ENCODE results near the gene PCDHGA7.
A peak's percentile ranks its signal among the peaks of the same experiment; 100 is the strongest.
"Not testable (repeated sequence)": the region's sequence is repeated elsewhere in the genome, so short reads cannot be mapped to it uniquely, and the experiment has no call there.

Gene PCDHGA7

DNA sequence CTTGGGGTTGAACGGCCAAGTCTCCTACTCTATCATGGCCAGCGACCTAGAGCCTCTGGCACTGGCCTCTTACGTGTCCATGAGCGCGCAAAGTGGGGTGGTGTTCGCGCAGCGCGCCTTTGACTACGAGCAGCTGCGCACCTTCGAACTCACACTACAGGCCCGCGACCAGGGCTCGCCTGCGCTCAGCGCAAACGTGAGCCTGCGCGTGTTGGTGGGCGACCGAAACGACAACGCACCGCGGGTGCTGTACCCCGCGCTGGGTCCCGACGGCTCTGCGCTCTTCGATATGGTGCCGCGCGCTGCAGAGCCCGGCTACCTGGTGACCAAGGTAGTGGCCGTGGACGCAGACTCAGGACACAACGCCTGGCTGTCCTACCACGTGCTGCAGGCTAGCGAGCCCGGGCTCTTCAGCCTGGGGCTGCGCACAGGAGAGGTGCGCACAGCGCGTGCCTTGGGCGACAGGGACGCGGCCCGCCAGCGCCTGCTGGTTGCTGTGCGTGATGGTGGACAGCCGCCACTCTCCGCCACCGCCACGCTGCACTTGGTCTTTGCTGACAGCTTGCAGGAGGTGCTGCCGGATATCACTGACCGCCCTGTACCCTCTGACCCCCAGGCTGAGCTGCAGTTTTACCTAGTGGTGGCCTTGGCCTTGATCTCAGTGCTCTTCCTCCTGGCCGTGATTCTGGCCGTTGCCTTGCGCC is 17.2 kb downstream of the PCDHGA7 start:
- ATAC-seq (ENCODE audit: low read depth): no peak
- Mint-ChIP-seq H3K27me3 (peaks cover 20% of the 10 kb centered on the region), H3K4me1 (no peaks in the 10 kb centered on the region), H3K4me3 (no peak overlapping the region), H3K9me3 (peaks cover 7% of the 10 kb centered on the region), H3K27ac (no peak overlapping the region), H3K36me3 (peaks cover 4% of the 10 kb centered on the region)
- no peak for DNase-seq (ENCODE audit: low spot score in 2 of 2)

DNA sequence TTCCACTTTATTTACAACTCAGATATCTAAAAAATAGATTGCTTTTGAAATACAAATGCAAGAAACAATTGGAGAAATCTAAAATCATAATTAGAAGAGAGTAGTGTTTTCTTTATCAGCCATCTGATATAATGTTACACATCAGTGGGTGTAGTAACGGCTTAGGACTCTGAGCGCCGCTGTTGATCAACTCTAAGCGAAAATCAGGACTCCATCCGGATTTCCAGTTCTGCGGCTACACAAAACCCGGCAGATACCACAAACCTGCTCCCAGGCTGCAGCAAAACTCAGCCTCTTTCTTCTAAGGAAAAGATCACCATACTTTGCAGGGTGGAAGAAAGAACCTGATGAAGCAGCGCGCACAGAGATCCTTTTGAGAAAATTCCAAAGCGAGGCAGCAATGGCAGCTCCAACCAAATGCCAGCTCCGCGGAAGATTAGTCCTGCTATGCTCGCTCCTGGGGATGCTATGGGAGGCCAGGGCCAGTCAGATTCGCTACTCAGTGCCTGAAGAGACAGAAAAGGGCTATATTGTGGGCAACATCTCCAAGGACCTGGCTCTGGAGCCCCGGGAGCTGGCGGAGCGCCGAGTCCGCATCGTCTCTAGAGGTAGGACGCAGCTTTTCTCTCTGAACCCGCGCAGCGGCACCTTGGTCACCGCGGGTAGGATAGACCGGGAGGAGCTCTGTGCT is 20.2 kb downstream of the PCDHGA7 start, which contains the start of gene PCDHGA9:
Gene PCDHGA9, plus strand, starts transcription at position 226 of the 691 bp plus-strand sequence. Its CDS starts 175 bp downstream, at position 401.
- peak within 1 kb of the TSS; percentile 67 for H3K4me3 Mint-ChIP-seq
- no peak within 1 kb of the TSS for H3K27ac Mint-ChIP-seq
- H3K36me3 Mint-ChIP-seq: peaks cover 7% of the 10 kb centered on the region
- peaks cover 13% of the 10 kb centered on the region for H3K9me3 Mint-ChIP-seq
- no peaks in the 10 kb centered on the region for H3K4me1 Mint-ChIP-seq
- H3K27me3 Mint-ChIP-seq: peaks cover 21% of the 10 kb centered on the region
- DNase-seq (ENCODE audit: low spot score in 2 of 2) (no peak), ATAC-seq (ENCODE audit: low read depth) (no peak)

DNA sequence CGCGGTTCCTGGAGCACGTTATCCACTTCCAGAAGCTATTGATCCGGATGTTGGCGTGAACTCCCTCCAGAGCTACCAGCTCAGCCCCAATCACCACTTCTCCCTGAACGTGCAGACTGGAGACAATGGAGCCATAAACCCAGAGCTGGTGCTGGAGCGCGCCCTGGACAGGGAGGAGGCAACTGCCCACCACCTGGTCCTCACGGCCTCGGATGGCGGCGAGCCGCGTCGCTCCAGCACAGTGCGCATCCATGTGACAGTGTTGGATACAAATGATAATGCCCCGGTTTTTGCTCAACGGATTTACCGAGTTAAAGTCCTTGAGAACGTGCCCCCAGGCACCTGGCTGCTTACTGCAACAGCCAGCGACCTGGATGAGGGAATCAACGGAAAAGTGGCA is 20.8 kb downstream of the PCDHGA7 start:
- Mint-ChIP-seq H3K4me3 (no peak overlapping the region), H3K9me3 (peaks cover 15% of the 10 kb centered on the region)
- DNase-seq (ENCODE audit: low spot score in 2 of 2): no peak

DNA sequence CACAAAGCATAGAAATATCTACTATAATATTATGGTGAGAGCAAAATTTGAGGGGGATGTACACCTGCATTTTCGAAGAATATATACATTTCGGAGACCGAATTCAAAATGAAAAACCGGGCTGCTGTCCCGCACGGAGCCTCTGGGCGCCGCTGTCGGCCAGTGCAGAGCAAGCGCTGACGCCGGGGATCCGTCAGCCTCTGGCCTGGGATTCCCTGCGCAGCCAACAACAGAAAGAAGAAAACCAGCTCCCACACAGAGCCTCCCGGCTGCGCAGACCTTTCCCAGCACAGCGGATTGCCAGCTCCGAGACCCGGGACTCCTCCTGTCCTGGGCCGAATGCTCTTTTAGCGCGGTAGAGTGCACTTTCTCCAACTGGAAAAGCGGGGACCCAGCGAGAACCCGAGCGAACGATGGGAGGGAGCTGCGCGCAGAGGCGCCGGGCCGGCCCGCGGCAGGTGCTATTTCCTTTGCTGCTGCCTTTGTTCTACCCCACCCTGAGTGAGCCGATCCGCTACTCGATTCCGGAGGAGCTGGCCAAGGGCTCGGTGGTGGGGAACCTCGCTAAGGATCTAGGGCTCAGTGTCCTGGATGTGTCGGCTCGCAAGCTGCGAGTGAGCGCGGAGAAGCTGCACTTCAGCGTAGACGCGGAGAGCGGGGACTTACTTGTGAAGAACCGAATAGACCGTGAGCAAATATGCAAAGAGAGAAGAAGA is 25.4 kb downstream of the PCDHGA7 start, which contains the start of gene PCDHGB6:
Gene PCDHGB6, plus strand, starts transcription at position 232 of the 716 bp plus-strand sequence. Its CDS starts 182 bp downstream, at position 414.
- peak within 1 kb of the TSS; percentile 72 for H3K4me3 Mint-ChIP-seq
- DNase-seq (ENCODE audit: low spot score in 2 of 2); H3K4me1 Mint-ChIP-seq: not testable (repeated sequence)
- H3K27me3 Mint-ChIP-seq: peaks cover 25% of the 10 kb centered on the region
- H3K36me3 Mint-ChIP-seq: peaks cover 12% of the 10 kb centered on the region
- peaks cover 17% of the 10 kb centered on the region for H3K9me3 Mint-ChIP-seq
- H3K27ac Mint-ChIP-seq: peak within 1 kb of the TSS; percentile 53
- peak; percentile 60 for ATAC-seq (ENCODE audit: low read depth)

More for the DNA sequence above, 20.8 kb downstream of the PCDHGA7 start:
- ATAC-seq (ENCODE audit: low read depth): no peak
- H3K27ac Mint-ChIP-seq: no peak overlapping the region
- peaks cover 23% of the 10 kb centered on the region for H3K27me3 Mint-ChIP-seq
- peaks cover 9% of the 10 kb centered on the region for H3K36me3 Mint-ChIP-seq
- H3K4me1 Mint-ChIP-seq: peaks cover 2% of the 10 kb centered on the region

DNA sequence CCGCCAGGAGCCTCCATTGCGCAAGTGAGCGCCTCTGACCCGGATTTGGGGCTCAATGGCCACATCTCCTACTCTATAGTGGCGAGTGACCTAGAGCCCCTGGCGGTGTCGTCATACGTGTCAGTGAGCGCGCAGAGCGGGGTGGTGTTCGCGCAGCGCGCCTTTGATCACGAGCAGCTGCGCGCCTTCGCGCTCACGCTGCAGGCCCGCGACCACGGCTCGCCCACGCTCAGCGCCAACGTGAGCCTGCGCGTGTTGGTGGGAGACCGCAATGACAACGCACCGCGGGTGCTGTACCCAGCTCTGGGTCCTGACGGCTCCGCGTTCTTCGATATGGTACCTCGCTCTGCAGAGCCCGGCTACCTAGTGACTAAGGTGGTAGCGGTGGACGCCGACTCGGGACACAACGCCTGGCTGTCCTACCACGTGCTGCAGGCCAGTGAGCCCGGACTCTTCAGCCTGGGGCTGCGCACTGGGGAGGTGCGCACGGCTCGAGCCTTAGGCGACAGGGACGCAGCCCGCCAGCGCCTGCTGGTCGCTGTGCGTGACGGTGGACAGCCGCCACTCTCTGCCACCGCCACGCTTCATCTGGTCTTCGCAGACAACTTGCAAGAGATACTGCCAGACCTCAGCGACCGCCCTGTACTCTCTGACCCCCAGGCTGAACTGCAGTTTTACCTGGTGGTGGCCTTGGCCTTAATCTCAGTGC is 27.2 kb downstream of the PCDHGA7 start:
- H3K4me3 Mint-ChIP-seq: no peak overlapping the region
- peaks cover 12% of the 10 kb centered on the region for H3K36me3 Mint-ChIP-seq
- peaks cover 28% of the 10 kb centered on the region for H3K27me3 Mint-ChIP-seq
- peaks cover 8% of the 10 kb centered on the region for H3K4me1 Mint-ChIP-seq
- peaks cover 15% of the 10 kb centered on the region for H3K9me3 Mint-ChIP-seq
- no peak for DNase-seq (ENCODE audit: low spot score in 2 of 2)
- peak overlapping the region; percentile 77 for H3K27ac Mint-ChIP-seq
- no peak for ATAC-seq (ENCODE audit: low read depth)

DNA sequence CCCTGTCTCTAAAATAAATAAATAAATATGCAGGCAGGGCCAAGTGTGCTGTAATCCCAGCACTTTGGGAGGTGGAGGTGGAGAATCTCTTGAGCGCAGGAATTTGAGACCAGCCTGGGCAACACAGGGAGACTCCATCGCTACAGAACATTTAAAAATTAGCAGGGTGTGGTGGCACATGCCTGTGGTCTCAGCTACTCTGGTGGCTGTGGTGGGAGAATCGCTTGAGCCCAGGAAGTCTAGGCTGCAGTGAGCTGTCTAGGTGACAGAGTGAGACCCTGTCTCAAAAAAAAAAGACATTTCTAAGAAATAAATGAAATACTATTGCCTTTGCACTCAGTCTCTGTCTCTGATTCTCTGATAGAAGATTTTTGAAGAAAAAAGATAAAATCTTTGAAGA is 29.0 kb downstream of the PCDHGA7 start:
- Mint-ChIP-seq H3K27me3 (peaks cover 25% of the 10 kb centered on the region), H3K4me3 (no peak overlapping the region), H3K4me1 (peaks cover 8% of the 10 kb centered on the region), H3K9me3 (peaks cover 9% of the 10 kb centered on the region), H3K36me3 (peaks cover 9% of the 10 kb centered on the region), H3K27ac (no peak overlapping the region)
- no peak for ATAC-seq (ENCODE audit: low read depth)
- DNase-seq (ENCODE audit: low spot score in 2 of 2): no peak

DNA sequence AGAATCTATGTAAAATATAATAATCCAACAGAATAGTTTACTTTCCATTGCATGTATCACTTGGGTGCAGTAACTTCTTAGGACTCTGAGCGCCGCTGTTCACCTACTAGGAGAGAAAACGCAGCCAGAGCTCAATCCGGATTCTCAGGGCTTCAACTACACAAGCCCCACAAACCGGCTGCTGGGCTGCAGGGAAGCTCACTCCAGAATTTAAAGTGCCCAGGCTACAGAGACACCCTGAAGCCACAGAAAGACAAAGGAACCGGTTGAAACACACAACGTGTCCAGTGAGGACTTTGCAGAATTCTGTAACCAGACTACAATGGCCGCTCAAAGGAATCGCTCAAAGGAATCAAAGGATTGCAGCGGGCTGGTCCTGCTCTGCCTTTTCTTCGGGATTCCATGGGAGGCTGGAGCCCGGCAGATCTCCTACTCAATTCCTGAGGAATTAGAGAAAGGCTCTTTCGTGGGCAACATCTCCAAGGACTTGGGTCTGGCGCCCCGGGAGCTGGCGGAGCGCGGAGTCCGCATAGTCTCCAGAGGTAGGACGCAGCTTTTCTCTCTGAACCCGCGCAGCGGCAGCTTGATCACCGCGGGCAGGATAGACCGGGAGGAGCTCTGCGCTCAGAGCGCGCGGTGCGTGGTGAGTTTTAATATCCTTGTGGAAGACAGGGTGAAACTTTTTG is 30.5 kb downstream of the PCDHGA7 start, which contains the start of gene PCDHGA10:
Gene PCDHGA10, plus strand, starts transcription at position 134 of the 686 bp plus-strand sequence. Its CDS starts 189 bp downstream, at position 323.
- Mint-ChIP-seq H3K4me1 (peaks cover 10% of the 10 kb centered on the region), H3K27me3 (peaks cover 27% of the 10 kb centered on the region)
- peak; percentile 75 for ATAC-seq (ENCODE audit: low read depth)

DNA sequence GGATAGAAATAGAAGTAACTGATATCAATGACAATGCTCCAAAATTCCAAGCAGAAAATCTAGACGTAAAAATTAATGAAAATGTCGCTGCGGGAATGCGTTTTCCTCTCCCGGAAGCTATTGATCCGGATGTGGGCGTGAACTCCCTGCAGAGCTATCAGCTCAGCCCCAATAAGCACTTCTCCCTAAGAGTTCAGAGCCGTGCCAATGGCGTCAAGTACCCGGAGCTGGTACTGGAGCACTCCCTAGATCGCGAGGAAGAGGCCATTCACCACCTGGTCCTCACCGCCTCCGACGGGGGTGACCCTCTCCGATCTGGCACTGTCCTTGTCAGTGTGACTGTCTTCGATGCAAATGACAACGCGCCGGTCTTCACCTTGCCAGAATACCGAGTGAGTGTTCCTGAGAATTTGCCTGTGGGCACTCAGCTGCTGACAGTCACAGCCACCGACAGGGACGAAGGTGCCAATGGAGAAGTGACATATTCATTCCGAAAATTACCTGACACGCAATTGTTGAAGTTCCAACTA is 31.1 kb downstream of the PCDHGA7 start:
- H3K4me3 Mint-ChIP-seq: peak overlapping the region; percentile 86
- no peak for ATAC-seq (ENCODE audit: low read depth)
- H3K4me1 Mint-ChIP-seq: peaks cover 8% of the 10 kb centered on the region
- peaks cover 9% of the 10 kb centered on the region for H3K36me3 Mint-ChIP-seq
- no peak for DNase-seq (ENCODE audit: low spot score in 2 of 2)
- no peak overlapping the region for H3K27ac Mint-ChIP-seq
- peaks cover 29% of the 10 kb centered on the region for H3K27me3 Mint-ChIP-seq
- H3K9me3 Mint-ChIP-seq: peaks cover 12% of the 10 kb centered on the region

More for the DNA sequence above, 30.5 kb downstream of the PCDHGA7 start, which contains the start of gene PCDHGA10:
- DNase-seq (ENCODE audit: low spot score in 2 of 2): no peak
- Mint-ChIP-seq H3K9me3 (peaks cover 11% of the 10 kb centered on the region), H3K36me3 (peaks cover 11% of the 10 kb centered on the region), H3K27ac (peak within 1 kb of the TSS; percentile 70), H3K4me3 (peak within 1 kb of the TSS; percentile 86)

DNA sequence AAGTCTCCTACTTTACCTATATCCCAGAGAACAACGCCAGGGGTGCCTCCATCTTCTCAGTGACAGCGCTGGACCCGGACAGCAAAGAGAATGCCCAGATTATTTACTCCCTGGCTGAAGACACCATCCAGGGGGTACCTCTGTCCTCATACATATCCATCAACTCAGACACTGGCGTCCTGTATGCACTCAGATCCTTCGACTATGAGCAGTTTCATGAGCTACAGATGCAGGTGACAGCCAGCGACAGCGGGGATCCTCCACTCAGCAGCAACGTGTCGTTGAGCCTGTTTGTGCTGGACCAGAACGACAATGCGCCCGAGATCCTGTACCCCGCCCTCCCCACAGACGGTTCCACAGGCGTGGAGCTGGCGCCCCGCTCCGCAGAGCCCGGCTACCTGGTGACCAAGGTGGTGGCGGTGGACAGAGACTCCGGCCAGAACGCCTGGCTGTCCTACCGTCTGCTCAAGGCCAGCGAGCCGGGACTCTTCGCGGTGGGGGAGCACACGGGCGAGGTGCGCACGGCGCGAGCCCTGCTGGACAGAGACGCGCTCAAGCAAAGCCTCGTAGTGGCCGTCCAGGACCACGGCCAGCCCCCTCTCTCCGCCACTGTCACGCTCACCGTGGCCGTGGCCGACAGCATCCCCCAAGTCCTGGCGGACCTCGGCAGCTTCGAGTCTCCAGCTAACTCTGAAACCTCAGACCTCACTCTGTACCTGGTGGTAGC is 32.2 kb downstream of the PCDHGA7 start:
- H3K36me3 Mint-ChIP-seq; ATAC-seq (ENCODE audit: low read depth); H3K4me3 Mint-ChIP-seq; H3K4me1 Mint-ChIP-seq; DNase-seq (ENCODE audit: low spot score in 2 of 2): not testable (repeated sequence)
- Mint-ChIP-seq H3K27me3 (peaks cover 26% of the 10 kb centered on the region), H3K27ac (peak overlapping the region; percentile 16), H3K9me3 (peaks cover 12% of the 10 kb centered on the region)

DNA sequence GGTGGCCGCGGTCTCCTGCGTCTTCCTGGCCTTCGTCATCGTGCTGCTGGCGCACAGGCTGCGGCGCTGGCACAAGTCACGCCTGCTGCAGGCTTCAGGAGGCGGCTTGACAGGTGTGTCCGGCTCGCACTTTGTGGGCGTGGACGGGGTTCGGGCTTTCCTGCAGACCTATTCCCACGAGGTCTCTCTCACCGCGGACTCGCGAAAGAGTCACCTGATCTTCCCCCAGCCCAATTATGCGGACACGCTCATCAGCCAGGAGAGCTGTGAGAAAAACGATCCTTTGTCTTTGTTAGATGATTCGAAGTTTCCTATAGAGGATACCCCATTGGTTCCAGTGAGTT is 32.7 kb downstream of the PCDHGA7 start:
- ATAC-seq (ENCODE audit: low read depth): peak; percentile 19

DNA sequence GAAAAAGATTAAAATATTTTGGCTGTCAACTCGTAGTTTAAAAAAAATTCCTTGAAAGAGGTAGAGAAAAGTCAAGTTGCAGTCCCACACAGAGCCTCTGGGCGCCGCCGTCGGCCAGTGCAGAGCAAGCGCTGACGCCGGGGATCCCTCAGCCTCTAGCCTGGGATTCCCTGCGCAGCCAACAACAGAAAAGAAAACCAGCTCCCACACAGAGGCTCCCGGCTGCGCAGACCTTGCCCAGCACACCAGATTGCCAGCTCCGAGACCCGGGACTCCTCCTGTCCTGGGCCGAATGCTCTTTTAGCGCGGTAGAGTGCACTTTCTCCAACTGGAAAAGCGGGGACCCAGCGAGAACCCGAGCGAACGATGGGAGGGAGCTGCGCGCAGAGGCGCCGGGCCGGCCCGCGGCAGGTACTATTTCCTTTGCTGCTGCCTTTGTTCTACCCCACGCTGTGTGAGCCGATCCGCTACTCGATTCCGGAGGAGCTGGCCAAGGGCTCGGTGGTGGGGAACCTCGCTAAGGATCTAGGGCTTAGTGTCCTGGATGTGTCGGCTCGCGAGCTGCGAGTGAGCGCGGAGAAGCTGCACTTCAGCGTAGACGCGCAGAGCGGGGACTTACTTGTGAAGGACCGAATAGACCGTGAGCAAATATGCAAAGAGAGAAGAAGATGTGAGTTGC is 35.1 kb downstream of the PCDHGA7 start, which contains the start of gene PCDHGB7:
Gene PCDHGB7, plus strand, starts transcription at position 184 of the 679 bp plus-strand sequence. Its CDS starts 183 bp downstream, at position 367.
- peaks cover 11% of the 10 kb centered on the region for H3K4me1 Mint-ChIP-seq
- peak; percentile 55 for ATAC-seq (ENCODE audit: low read depth)
- peak within 1 kb of the TSS; percentile 74 for H3K4me3 Mint-ChIP-seq
- not testable (repeated sequence) for DNase-seq (ENCODE audit: low spot score in 2 of 2); H3K36me3 Mint-ChIP-seq
- peak within 1 kb of the TSS; percentile 45 for H3K27ac Mint-ChIP-seq
- H3K9me3 Mint-ChIP-seq: peaks cover 12% of the 10 kb centered on the region
- peaks cover 21% of the 10 kb centered on the region for H3K27me3 Mint-ChIP-seq

More for the DNA sequence above, 32.7 kb downstream of the PCDHGA7 start:
- H3K4me1 Mint-ChIP-seq; H3K36me3 Mint-ChIP-seq; DNase-seq (ENCODE audit: low spot score in 2 of 2); H3K27ac Mint-ChIP-seq: not testable (repeated sequence)
- Mint-ChIP-seq H3K4me3 (peak overlapping the region; percentile 12), H3K9me3 (peaks cover 11% of the 10 kb centered on the region), H3K27me3 (peaks cover 25% of the 10 kb centered on the region)
